Measurements from ENCODE around the gene APOL1.
"Not testable (repeated sequence)": the region's sequence is repeated elsewhere in the genome, so short reads cannot be mapped to it uniquely, and the experiment has no call there.

DNA sequence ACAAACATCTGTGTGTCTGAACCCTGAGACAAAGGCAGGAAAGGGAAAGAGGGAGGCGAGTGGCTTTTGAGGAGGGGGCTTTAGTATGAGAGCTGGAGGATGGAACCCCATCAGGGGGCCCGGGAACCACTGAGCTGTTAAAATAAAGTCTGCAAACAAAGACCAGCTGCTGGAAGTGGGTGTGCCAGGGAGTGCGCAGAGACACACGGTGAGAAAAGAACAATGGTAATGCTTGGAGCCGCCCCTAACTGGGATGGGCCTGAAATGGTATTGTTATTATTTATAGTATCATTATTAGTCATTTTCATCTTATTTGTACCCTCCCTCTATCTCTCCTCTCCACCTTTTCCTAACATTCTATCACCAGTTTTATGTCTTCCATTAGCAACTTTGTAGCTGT is 2.6 kb downstream of the APOL1 start:
- TF ChIP-seq, protein P1, sequence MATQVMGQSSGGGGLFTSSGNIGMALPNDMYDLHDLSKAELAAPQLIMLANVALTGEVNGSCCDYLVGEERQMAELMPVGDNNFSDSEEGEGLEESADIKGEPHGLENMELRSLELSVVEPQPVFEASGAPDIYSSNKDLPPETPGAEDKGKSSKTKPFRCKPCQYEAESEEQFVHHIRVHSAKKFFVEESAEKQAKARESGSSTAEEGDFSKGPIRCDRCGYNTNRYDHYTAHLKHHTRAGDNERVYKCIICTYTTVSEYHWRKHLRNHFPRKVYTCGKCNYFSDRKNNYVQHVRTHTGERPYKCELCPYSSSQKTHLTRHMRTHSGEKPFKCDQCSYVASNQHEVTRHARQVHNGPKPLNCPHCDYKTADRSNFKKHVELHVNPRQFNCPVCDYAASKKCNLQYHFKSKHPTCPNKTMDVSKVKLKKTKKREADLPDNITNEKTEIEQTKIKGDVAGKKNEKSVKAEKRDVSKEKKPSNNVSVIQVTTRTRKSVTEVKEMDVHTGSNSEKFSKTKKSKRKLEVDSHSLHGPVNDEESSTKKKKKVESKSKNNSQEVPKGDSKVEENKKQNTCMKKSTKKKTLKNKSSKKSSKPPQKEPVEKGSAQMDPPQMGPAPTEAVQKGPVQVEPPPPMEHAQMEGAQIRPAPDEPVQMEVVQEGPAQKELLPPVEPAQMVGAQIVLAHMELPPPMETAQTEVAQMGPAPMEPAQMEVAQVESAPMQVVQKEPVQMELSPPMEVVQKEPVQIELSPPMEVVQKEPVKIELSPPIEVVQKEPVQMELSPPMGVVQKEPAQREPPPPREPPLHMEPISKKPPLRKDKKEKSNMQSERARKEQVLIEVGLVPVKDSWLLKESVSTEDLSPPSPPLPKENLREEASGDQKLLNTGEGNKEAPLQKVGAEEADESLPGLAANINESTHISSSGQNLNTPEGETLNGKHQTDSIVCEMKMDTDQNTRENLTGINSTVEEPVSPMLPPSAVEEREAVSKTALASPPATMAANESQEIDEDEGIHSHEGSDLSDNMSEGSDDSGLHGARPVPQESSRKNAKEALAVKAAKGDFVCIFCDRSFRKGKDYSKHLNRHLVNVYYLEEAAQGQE (IDR thresholded peaks at IDR 0.05; ENCODE audit: insufficient read depth in 1 of 2, low read depth in 2 of 2, low read length in 1 of 2): not testable (repeated sequence)
- TF ChIP-seq, protein P2, sequence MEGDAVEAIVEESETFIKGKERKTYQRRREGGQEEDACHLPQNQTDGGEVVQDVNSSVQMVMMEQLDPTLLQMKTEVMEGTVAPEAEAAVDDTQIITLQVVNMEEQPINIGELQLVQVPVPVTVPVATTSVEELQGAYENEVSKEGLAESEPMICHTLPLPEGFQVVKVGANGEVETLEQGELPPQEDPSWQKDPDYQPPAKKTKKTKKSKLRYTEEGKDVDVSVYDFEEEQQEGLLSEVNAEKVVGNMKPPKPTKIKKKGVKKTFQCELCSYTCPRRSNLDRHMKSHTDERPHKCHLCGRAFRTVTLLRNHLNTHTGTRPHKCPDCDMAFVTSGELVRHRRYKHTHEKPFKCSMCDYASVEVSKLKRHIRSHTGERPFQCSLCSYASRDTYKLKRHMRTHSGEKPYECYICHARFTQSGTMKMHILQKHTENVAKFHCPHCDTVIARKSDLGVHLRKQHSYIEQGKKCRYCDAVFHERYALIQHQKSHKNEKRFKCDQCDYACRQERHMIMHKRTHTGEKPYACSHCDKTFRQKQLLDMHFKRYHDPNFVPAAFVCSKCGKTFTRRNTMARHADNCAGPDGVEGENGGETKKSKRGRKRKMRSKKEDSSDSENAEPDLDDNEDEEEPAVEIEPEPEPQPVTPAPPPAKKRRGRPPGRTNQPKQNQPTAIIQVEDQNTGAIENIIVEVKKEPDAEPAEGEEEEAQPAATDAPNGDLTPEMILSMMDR (IDR thresholded peaks at IDR 0.05): not testable (repeated sequence)

Measured in Panc1 (cell line).